ENCODE results near the gene RGS13.

RGS13 gene

GRCh38 chr1:192595299-192595698 is 40.6 kb upstream of the RGS13 start:
- H3K4me3 ChIP-seq (replicated peaks; ENCODE audit: low read depth, low read length): no peak overlapping the region
- TF ChIP-seq CTCF (IDR thresholded peaks at IDR 0.05; ENCODE audit: low read depth, low read length, missing control alignments): no peak
- no peak for DNase-seq (ENCODE audit: extremely low read depth, low read depth)

- no peak for DNase-seq (ENCODE audit: extremely low read depth, low read depth)
- no peak overlapping the region for H3K4me3 ChIP-seq (replicated peaks; ENCODE audit: low read depth, low read length)
- no peak for TF ChIP-seq CTCF (IDR thresholded peaks at IDR 0.05; ENCODE audit: low read depth, low read length, missing control alignments)
These were observed 37.4 kb upstream of the RGS13 start for GRCh38 chr1:192598589-192598988.

- H3K4me3 ChIP-seq (replicated peaks; ENCODE audit: low read depth, low read length): no peak overlapping the region
- no peak for DNase-seq (ENCODE audit: extremely low read depth, low read depth)
- no peak for TF ChIP-seq CTCF (IDR thresholded peaks at IDR 0.05; ENCODE audit: low read depth, low read length, missing control alignments)
These were observed 35.7 kb upstream of the RGS13 start for GRCh38 chr1:192600275-192600674.

GRCh38 chr1:192601143-192601542 is 34.8 kb upstream of the RGS13 start:
- DNase-seq (ENCODE audit: extremely low read depth, low read depth): no peak
- H3K4me3 ChIP-seq (replicated peaks; ENCODE audit: low read depth, low read length): no peak overlapping the region
- no peak for TF ChIP-seq CTCF (IDR thresholded peaks at IDR 0.05; ENCODE audit: low read depth, low read length, missing control alignments)

GRCh38 chr1:192601567-192601966 is 34.4 kb upstream of the RGS13 start:
- H3K4me3 ChIP-seq (replicated peaks; ENCODE audit: low read depth, low read length): no peak overlapping the region
- no peak for DNase-seq (ENCODE audit: extremely low read depth, low read depth)
- TF ChIP-seq CTCF (IDR thresholded peaks at IDR 0.05; ENCODE audit: low read depth, low read length, missing control alignments): no peak

GRCh38 chr1:192602757-192603156 is 33.2 kb upstream of the RGS13 start:
- H3K4me3 ChIP-seq (replicated peaks; ENCODE audit: low read depth, low read length): no peak overlapping the region
- TF ChIP-seq CTCF (IDR thresholded peaks at IDR 0.05; ENCODE audit: low read depth, low read length, missing control alignments): no peak
- DNase-seq (ENCODE audit: extremely low read depth, low read depth): no peak

GRCh38 chr1:192603218-192603787 is 32.6 kb upstream of the RGS13 start:
- no peak overlapping the region for H3K4me3 ChIP-seq (replicated peaks; ENCODE audit: low read depth, low read length)
- DNase-seq (ENCODE audit: extremely low read depth, low read depth): no peak
- no peak for TF ChIP-seq CTCF (IDR thresholded peaks at IDR 0.05; ENCODE audit: low read depth, low read length, missing control alignments)
